Kidney epithelial cell (primary cell): ENCODE data around the gene OPCML. TPM values are rescaled to one million over a fixed set of nuclear protein-coding genes. Genes with fewer than 3 reads are reported as not detected.
A peak's percentile ranks its signal among the peaks of the same experiment; 100 is the strongest.

Source experiments
- DNase-seq: peaks from one replicate; pipeline ENCODE4 v3.0.0-alpha.2; 2010; ENCODE audit warnings: low read depth
- H3K27me3 ChIP-seq: 2 replicates; pipeline ENCODE4 v1.6.0; 2011; ENCODE audit warnings: low read length; ENCODE audit not compliant: control insufficient read depth, insufficient read depth
- H3K36me3 ChIP-seq: 2 replicates; pipeline ENCODE4 v1.5.1; 2011; ENCODE audit warnings: low read length; ENCODE audit not compliant: control insufficient read depth, insufficient read depth
- H3K4me3 ChIP-seq: 2 replicates; pipeline ENCODE4 v1.5.1; 2011; ENCODE audit warnings: low read depth, mild to moderate bottlenecking, control low read depth, low read length
- total RNA-seq: library from RNA; depleted of rRNA; stranded (reverse); fragments of >200 nt; gene quantifications from 2 replicates; pipeline ENCODE4 v1.2.3, GENCODE V29; 2015
- TF ChIP-seq, protein P1 (sequence below): IDR thresholded peaks from 2 replicates; pipeline ENCODE4 v1.5.1; 2011; ENCODE audit warnings: mild to moderate bottlenecking, moderate library complexity, low read length, control low read depth, inconsistent platforms; ENCODE audit not compliant: insufficient read depth, poor library complexity, severe bottlenecking

OPCML gene
- total RNA-seq, 1 donor from 2014 or later = under 0.01 TPM

DNA sequence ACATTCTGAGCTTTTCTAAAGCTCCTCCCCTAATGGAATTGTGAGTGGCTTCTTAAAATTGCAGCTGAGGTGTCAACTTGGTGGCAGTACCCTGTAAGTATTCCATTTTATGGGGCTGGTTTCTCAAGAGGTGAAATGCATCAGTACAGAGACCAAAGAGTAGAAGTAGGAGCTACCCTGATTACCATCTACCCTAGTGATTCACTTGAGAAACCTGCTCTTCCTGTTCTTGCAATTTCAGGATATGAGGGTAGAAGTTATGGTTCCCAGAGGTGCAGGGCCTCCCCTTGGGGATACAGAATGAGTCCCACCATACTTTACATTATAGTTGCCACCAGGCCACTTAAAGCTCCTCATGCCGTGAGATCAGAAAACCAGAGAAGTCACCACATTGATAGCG, 944.6 kb downstream of the OPCML start:
- no peaks in the 10 kb centered on the region for H3K27me3 ChIP-seq
- TF ChIP-seq, protein P1, sequence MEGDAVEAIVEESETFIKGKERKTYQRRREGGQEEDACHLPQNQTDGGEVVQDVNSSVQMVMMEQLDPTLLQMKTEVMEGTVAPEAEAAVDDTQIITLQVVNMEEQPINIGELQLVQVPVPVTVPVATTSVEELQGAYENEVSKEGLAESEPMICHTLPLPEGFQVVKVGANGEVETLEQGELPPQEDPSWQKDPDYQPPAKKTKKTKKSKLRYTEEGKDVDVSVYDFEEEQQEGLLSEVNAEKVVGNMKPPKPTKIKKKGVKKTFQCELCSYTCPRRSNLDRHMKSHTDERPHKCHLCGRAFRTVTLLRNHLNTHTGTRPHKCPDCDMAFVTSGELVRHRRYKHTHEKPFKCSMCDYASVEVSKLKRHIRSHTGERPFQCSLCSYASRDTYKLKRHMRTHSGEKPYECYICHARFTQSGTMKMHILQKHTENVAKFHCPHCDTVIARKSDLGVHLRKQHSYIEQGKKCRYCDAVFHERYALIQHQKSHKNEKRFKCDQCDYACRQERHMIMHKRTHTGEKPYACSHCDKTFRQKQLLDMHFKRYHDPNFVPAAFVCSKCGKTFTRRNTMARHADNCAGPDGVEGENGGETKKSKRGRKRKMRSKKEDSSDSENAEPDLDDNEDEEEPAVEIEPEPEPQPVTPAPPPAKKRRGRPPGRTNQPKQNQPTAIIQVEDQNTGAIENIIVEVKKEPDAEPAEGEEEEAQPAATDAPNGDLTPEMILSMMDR = no peak
- DNase-seq = no peak
- no peak overlapping the region for H3K4me3 ChIP-seq
- no peaks in the 10 kb centered on the region for H3K36me3 ChIP-seq

DNA sequence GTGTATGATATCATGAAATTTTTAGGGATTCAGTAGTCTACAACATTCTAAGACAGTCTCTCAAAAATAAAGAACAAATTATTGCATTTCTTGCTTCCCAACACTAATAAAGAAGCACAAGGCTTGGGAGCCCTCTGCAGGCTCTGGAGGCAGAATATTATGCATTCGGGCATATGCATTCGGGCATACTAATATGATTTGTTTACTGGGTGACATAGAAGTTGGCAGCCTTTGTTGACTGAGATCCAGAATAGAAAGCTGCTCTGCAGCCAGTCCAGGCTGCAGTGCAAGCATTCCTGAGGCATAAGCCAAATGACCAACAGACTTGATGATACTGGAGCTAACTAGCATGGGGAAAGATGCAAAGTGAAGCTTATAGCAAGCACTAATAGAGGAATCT, 945.5 kb downstream of the OPCML start:
- Histone ChIP-seq H3K36me3 (no peaks in the 10 kb centered on the region), H3K4me3 (no peak overlapping the region), H3K27me3 (no peaks in the 10 kb centered on the region)
- DNase-seq = no peak
- TF ChIP-seq, protein P1 = no peak

DNA sequence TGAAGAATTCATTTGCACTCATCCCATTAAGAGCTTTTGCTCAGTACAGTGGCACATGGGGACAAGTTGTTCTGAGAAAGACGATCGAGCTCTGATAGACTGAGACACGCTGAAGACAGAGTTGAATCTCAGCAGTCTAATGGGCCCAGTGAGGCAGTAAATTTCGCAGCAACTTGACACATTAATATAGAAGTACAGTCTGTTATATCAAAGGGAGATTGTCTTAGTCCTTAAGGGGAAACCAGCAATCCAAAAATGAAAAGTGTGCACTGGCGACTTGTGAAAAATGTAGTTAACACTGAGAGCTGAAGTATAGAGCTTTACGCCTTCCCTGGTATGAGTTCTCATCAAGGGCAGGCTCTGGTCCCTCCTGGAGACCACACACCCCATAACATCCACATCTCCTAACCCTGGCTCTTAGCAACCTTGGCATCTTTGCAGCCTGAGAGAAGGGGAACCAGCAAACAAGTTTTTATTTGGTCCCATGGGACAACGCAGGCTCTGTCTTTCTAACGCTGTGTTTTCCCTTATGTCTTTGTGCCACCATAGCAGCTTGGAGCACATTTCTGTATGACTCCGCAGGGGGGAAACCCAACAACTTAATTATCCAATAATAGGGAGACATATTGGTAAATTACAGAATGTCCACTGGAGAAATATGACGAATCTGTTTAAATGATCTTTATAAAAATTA, 952.5 kb downstream of the OPCML start:
- Histone ChIP-seq H3K4me3 (no peak overlapping the region), H3K36me3 (no peaks in the 10 kb centered on the region), H3K27me3 (no peaks in the 10 kb centered on the region)
- TF ChIP-seq, protein P1 = no peak
- no peak for DNase-seq

DNA sequence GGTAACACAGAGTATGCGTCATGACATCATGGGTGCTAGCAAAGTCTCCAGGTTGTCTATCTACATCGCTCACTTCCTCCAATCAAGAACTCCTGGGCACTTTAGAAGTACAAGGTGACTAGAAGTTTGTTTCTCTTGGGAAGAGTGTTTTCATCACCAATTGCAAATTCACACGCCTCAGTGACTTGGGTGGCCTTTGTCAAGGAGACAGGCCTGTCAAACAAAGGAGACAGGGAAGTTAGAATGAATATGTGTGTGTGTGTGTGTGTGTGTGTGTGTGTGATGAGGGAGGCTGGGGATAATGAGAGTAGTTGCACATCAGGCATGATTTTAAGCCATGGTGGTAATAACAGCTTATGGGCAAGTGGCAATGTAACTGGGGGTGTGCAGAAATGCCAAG, 953.2 kb downstream of the OPCML start:
- Histone ChIP-seq H3K27me3 (no peaks in the 10 kb centered on the region), H3K4me3 (no peak overlapping the region), H3K36me3 (no peaks in the 10 kb centered on the region)
- no peak for DNase-seq
- TF ChIP-seq, protein P1 = no peak

DNA sequence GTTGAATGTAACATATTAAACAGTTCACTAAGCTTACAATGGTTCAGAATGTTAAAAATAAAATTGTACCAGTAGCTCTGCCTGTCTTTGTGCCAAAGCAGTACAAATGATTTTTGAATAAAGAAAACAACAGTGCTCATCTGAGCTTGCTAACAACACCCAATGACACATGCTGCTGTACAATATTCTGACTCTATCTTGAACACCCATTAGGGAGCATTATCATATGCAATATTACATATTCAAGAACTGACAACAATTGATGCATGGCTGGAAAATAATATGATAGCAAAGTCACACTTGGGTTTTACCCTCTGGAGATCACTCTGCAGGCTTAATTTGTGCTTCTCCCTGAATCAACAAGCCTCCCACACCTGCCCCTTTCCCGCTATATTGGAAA, 953.7 kb downstream of the OPCML start:
- H3K27me3 ChIP-seq = no peaks in the 10 kb centered on the region
- H3K36me3 ChIP-seq = no peaks in the 10 kb centered on the region
- TF ChIP-seq, protein P1 = no peak
- no peak for DNase-seq
- no peak overlapping the region for H3K4me3 ChIP-seq

DNA sequence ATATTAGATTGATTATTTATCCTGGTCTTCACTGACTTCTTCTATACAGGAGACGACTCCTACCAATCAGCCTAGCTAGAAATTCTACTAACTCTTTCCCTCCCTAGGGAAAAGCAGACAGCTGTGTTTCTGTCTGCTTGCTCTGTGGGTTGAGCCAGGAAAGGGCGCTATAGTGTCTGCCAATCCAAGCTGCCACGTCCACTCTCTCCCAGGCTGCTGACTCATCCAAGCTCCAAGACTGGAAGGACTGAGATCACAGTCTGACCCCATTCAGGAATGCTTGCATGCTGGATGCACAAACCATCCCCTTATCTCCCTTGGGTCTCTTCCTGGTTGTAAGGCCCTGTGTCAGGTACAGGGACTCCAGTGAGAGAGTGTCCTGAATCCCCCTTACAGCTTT, 955.6 kb downstream of the OPCML start:
- Histone ChIP-seq H3K4me3 (no peak overlapping the region), H3K36me3 (no peaks in the 10 kb centered on the region), H3K27me3 (no peaks in the 10 kb centered on the region)
- TF ChIP-seq, protein P1 = peak; percentile 20
- peak; percentile 86 for DNase-seq
